Neural cell (in vitro differentiated cells): Measurements from ENCODE around the gene LMBRD2. TPM values are rescaled to one million over a fixed set of nuclear protein-coding genes. Genes with fewer than 3 reads are reported as not detected.

Source experiments
- H2AFZ ChIP-seq: fragments of 200-600, 300-800 bp; sonication (generic), shearing (Covaris generic); 2 replicates; pipeline ENCODE4 v1.6.0; 2014; ENCODE audit warnings: low read depth, mild to moderate bottlenecking, antibody characterized with exemption, low read length, moderate library complexity
- H3F3A ChIP-seq: fragments of 200-600 bp; shearing (Covaris generic); 2 replicates; pipeline ENCODE4 v1.6.1; 2016; ENCODE audit warnings: mild to moderate bottlenecking, moderate library complexity, mixed read lengths, antibody characterized with exemption, low read length; ENCODE audit not compliant: insufficient read depth, poor library complexity, severe bottlenecking
- H3K27ac ChIP-seq: fragments of 200-600, 300-800 bp; sonication (generic), shearing (Covaris generic); 2 replicates; pipeline ENCODE4 v1.5.1; 2014; ENCODE audit warnings: mild to moderate bottlenecking, low read length, moderate library complexity
- H3K27me3 ChIP-seq: fragments of 300-800, 200-600 bp; sonication (generic), shearing (Covaris generic); 2 replicates; pipeline ENCODE4 v1.6.0; 2014; ENCODE audit warnings: mild to moderate bottlenecking, low read depth, low read length, moderate library complexity; ENCODE audit not compliant: insufficient read depth
- H3K36me3 ChIP-seq: fragments of 300-800, 200-600 bp; sonication (generic), shearing (Covaris generic); 2 replicates; pipeline ENCODE4 v1.5.1; 2014; ENCODE audit warnings: mild to moderate bottlenecking, antibody characterized with exemption, low read length, moderate library complexity; ENCODE audit not compliant: insufficient read depth
- H3K4me2 ChIP-seq: fragments of 300-800, 200-600 bp; sonication (generic), shearing (Covaris generic); 2 replicates; pipeline ENCODE4 v1.6.0; 2014; ENCODE audit warnings: mild to moderate bottlenecking, low read length
- H3K4me3 ChIP-seq: fragments of 300-800, 200-600 bp; sonication (generic), shearing (Covaris generic); 2 replicates; pipeline ENCODE4 v1.5.1; 2014; ENCODE audit warnings: mild to moderate bottlenecking, low read length, moderate library complexity
- H3K79me2 ChIP-seq: fragments of 200-600 bp; shearing (Covaris generic); replicated peaks from 2 replicates; pipeline ENCODE4 v1.6.0; 2014; ENCODE audit warnings: mild to moderate bottlenecking, low read length, moderate library complexity; ENCODE audit not compliant: insufficient read depth
- H3K9ac ChIP-seq: fragments of 300-800, 200-600 bp; sonication (generic), shearing (Covaris generic); 2 replicates; pipeline ENCODE4 v1.6.1; 2016; ENCODE audit warnings: mild to moderate bottlenecking, low read length, mixed read lengths
- H3K9me2 ChIP-seq: fragments of 200-600 bp; shearing (Covaris generic); 2 replicates; pipeline ENCODE4 v1.6.1; 2016; ENCODE audit warnings: mild to moderate bottlenecking, low read length, mixed read lengths; ENCODE audit not compliant: insufficient read depth
- H3K9me3 ChIP-seq: fragments of 200-600, 300-800 bp; sonication (generic), shearing (Covaris generic); 2 replicates; pipeline ENCODE4 v1.6.1; 2016; ENCODE audit warnings: mild to moderate bottlenecking, mixed run types, low read length, moderate library complexity, mixed read lengths
- H4K20me1 ChIP-seq: fragments of 200-600 bp; shearing (Covaris generic); 2 replicates; pipeline ENCODE4 v1.6.1; 2016; ENCODE audit warnings: mild to moderate bottlenecking, mixed run types; ENCODE audit not compliant: insufficient read depth
- EP300 ChIP-seq: fragments of 450-650 bp; conservative IDR thresholded peaks from 2 replicates; pipeline ENCODE4 v1.6.1; 2014; ENCODE audit warnings: antibody characterized with exemption, mild to moderate bottlenecking, moderate library complexity; ENCODE audit not compliant: poor library complexity, severe bottlenecking
- EZH2 ChIP-seq: fragments of 200-600, 300-800 bp; shearing (Covaris generic), sonication (generic); IDR thresholded peaks from 2 replicates; pipeline ENCODE4 v1.6.1; 2014; ENCODE audit warnings: antibody characterized with exemption, low read length, borderline replicate concordance, mild to moderate bottlenecking; ENCODE audit not compliant: insufficient read depth, poor library complexity, severe bottlenecking
- MXI1 ChIP-seq: fragments of 450-650 bp; conservative IDR thresholded peaks from 2 replicates; pipeline ENCODE4 v1.6.1; 2014; ENCODE audit warnings: antibody characterized with exemption, mild to moderate bottlenecking; ENCODE audit not compliant: poor library complexity, severe bottlenecking
- POLR2AphosphoS5 ChIP-seq: IDR thresholded peaks from 2 replicates; pipeline ENCODE4 v1.6.1; 2012
- RAD21 ChIP-seq: fragments of 450-650 bp; conservative IDR thresholded peaks from 2 replicates; pipeline ENCODE4 v1.6.1; 2014; ENCODE audit warnings: antibody characterized with exemption, mild to moderate bottlenecking, moderate library complexity
- REST ChIP-seq: IDR thresholded peaks from 2 replicates; pipeline ENCODE4 v1.6.1; 2012; ENCODE audit warnings: borderline replicate concordance
- SMC3 ChIP-seq: fragments of 450-650 bp; conservative IDR thresholded peaks from 2 replicates; pipeline ENCODE4 v1.6.1; 2014; ENCODE audit warnings: antibody characterized with exemption, mild to moderate bottlenecking, moderate library complexity; ENCODE audit not compliant: poor library complexity
- TAF1 ChIP-seq: IDR thresholded peaks from 2 replicates; pipeline ENCODE4 v1.6.1; 2012; ENCODE audit warnings: low read depth
- polyA plus RNA-seq: library from polyadenylated mRNA; depleted of rRNA; stranded (reverse); fragments of >200 nt; gene quantifications from 2 replicates; pipeline ENCODE4 v1.2.3, GENCODE V29; 2014
- TF ChIP-seq, protein P1 (sequence below): fragments of 450-650 bp; IDR thresholded peaks from 2 replicates; pipeline ENCODE4 v1.5.1; 2014; ENCODE audit warnings: antibody characterized with exemption, mild to moderate bottlenecking, moderate library complexity; ENCODE audit not compliant: poor library complexity, severe bottlenecking

The LMBRD2 gene
- polyA plus RNA-seq, 1 donor from 2014 or later: 25.7 TPM

- H3K9me2 ChIP-seq: no peaks in the 10 kb centered on the region
- no peaks in the 10 kb centered on the region for H3F3A ChIP-seq
- TF ChIP-seq REST (no peak), EP300 (no peak)
- no peaks in the 10 kb centered on the region for H4K20me1 ChIP-seq
- H3K9ac ChIP-seq: no peak overlapping the region
- no peak overlapping the region for H3K4me2 ChIP-seq
- H3K27ac ChIP-seq: no peak overlapping the region
- H3K9me3 ChIP-seq: no peaks in the 10 kb centered on the region
- H3K27me3 ChIP-seq: no peaks in the 10 kb centered on the region
- no peaks in the 10 kb centered on the region for H3K36me3 ChIP-seq
- no peak overlapping the region for H2AFZ ChIP-seq
- no peak overlapping the region for H3K4me3 ChIP-seq
- H3K79me2 ChIP-seq: no peaks in the 10 kb centered on the region
Observed at GRCh38 chr5:36073595-36074216, 78.0 kb downstream of the LMBRD2 start.

GRCh38 chr5:36070687-36071571 lies 80.8 kb downstream of the LMBRD2 start:
- no peaks in the 10 kb centered on the region for H3K36me3 ChIP-seq
- H3K27me3 ChIP-seq: peaks cover 15% of the 10 kb centered on the region
- no peaks in the 10 kb centered on the region for H3K9me2 ChIP-seq
- H3K4me2 ChIP-seq: no peak overlapping the region
- H3K27ac ChIP-seq: no peak overlapping the region
- H3K79me2 ChIP-seq: no peaks in the 10 kb centered on the region
- no peak overlapping the region for H3K9ac ChIP-seq
- no peaks in the 10 kb centered on the region for H4K20me1 ChIP-seq
- H2AFZ ChIP-seq: no peak overlapping the region
- H3K9me3 ChIP-seq: no peaks in the 10 kb centered on the region
- no peak overlapping the region for H3K4me3 ChIP-seq
- no peak for TF ChIP-seq MXI1
- no peak for TF ChIP-seq POLR2AphosphoS5
- no peak for TF ChIP-seq RAD21
- TF ChIP-seq, protein P1, sequence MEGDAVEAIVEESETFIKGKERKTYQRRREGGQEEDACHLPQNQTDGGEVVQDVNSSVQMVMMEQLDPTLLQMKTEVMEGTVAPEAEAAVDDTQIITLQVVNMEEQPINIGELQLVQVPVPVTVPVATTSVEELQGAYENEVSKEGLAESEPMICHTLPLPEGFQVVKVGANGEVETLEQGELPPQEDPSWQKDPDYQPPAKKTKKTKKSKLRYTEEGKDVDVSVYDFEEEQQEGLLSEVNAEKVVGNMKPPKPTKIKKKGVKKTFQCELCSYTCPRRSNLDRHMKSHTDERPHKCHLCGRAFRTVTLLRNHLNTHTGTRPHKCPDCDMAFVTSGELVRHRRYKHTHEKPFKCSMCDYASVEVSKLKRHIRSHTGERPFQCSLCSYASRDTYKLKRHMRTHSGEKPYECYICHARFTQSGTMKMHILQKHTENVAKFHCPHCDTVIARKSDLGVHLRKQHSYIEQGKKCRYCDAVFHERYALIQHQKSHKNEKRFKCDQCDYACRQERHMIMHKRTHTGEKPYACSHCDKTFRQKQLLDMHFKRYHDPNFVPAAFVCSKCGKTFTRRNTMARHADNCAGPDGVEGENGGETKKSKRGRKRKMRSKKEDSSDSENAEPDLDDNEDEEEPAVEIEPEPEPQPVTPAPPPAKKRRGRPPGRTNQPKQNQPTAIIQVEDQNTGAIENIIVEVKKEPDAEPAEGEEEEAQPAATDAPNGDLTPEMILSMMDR: no peak
- TF ChIP-seq EP300: no peak
- TF ChIP-seq SMC3: no peak
- TF ChIP-seq TAF1: no peak
- TF ChIP-seq EZH2: no peak
- no peak for TF ChIP-seq REST
- H3F3A ChIP-seq: no peaks in the 10 kb centered on the region
